Activated CD8-positive, alpha-beta memory T cell treated with anti-CD3 and anti-CD28 coated beads, Interleukin-2, amount 50 U/mL, for 24 hours (primary cell): ENCODE measurements around the gene LCN12.

Experiments
- DNase-seq: peaks from one replicate; pipeline ENCODE4 v3.0.0-alpha.2; 2020; ENCODE audit errors: extremely low read depth

The LCN12 gene

DNA sequence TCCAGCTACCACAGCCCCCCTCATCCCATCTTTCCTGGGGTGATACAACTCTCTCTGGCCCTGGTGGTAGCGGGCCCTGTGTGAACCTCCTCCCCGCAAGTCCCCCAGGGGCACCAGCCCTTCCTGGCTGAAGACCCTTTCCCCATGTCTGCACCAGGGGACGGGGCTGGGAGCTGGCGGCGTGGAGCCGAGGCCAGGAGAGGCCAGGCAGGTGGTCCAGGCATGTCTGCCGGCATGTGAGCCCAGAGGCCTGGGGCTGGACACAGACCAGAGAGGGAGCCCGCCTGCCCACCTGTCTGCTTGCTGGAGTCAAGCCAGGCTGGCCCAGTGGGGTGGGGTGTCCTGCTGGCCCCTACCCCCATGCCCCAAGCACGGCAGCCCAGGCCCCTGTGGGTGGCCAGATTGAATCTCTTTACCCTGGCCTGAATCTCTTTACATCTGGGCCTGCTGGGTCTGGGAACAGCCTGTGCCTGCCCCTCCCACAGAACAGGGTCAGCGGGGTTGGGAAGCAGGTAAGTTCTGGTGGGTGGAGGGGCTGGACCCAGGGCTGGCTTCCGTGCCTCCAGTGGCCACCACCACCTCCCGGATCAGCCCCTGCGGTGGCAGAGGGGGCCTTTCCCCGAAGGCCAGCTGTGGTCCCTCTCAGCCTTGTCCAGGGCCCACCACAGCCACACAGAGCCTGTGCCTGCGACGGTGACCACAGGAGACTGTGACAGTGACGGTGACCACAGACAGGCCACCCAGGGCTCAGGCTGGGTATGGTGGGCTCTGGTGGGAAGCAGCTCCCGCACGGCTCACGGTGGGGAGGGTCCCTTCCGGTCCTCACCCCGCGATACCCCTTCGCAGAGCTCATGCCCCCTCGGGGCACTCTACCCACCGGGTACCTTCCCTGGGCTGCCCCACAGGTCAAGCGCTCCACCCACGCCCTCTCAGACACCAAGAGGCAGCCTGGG is 7.1 kb downstream of the LCN12 start:
- no peak for DNase-seq

DNA sequence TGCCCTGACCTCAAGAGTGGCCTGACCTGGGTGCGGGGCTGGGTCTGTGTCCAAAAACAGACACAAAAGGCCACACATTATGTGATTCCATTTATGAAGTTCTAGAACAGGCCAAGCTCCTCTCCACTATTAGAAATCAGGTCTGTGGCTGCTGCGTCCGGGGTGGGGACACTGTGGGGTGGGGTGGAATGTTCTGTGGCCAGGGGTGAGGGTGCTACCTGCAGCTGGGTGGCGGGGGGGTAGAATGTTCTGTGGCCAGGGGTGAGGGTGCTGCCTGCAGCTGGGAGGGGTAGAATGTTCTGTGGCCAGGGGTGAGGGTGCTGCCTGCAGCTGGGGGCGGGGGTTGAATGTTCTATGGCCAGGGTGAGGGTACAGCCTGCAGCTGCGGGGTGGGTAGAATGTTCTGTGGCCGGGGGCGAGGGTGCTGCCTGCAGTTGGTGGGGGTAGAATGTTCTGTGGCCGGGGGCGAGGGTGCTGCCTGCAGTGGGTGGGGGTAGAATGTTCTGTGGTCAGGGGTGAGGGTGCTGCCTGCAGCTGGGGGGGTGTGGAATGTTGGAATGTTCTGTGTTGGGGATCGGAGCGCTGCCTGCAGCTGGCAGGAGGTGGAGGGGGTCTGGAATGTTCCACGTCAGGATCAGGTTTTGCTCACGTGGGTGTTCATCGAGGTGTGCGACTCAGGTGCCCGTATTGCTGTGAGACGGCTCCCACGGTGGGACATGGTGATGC is 8.3 kb downstream of the LCN12 start:
- DNase-seq: no peak

- DNase-seq: no peak
Measured at GRCh38 chr9:136960938-136961275, 8.8 kb downstream of the LCN12 start.

GRCh38 chr9:136961279-136962065 is 9.4 kb downstream of the LCN12 start:
- DNase-seq: no peak

- DNase-seq: no peak
Measured at GRCh38 chr9:136962163-136962562, 10.1 kb downstream of the LCN12 start.

DNA sequence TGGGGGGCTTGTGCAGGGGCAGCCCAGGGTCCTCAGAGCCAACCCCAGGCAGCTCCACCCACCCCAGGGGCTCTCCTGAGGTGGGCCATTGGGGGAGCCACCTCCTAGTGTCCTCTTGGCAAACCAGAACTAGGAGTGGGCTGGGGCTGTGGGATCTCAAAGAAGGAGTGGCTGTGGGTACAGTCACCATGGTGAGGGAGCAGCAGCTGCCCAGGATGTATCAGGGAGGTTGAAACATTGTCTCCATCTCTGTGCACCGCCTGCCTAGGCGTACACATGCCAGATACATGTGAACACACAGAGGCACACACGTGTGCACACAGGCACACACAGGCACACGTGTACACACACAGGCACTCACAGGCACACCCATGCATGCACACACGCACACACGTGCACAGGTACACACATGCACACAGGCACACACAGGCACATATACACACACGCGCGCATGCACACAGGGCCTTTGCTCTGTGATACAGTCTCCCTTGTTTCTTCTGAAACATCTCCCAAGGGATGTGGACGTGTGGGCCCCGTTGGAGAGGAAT is 10.7 kb downstream of the LCN12 start:
- DNase-seq: no peak

GRCh38 chr9:136963341-136963740 is 11.3 kb downstream of the LCN12 start:
- no peak for DNase-seq

- DNase-seq: no peak
Measured at GRCh38 chr9:136963751-136964150, 11.7 kb downstream of the LCN12 start.

DNA sequence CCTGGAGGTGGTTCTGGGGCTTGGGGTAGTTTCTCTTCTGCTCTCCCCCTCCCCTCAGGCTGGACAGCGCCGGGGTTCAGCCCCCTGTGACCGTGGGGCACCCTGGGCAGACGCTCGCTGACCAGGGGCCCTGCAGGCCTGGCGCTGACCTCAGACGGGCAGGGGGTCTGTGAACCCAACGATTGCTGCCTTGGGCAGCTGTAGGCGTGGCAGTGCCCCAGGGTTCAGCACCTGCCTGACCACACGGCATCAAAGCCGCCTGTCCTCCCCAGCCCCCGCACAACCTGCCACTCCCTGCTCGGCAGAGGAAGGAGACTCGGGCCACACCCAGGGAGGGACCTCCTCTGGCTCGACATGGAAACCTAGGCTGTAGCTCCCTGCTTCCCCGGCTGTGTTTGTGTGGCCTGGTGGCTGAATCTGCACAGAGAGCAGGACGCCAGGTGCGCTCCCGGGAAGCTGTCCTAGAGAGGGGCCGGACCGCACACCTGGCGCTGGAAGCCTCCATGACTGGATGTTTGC is 12.2 kb downstream of the LCN12 start:
- DNase-seq: no peak

DNA sequence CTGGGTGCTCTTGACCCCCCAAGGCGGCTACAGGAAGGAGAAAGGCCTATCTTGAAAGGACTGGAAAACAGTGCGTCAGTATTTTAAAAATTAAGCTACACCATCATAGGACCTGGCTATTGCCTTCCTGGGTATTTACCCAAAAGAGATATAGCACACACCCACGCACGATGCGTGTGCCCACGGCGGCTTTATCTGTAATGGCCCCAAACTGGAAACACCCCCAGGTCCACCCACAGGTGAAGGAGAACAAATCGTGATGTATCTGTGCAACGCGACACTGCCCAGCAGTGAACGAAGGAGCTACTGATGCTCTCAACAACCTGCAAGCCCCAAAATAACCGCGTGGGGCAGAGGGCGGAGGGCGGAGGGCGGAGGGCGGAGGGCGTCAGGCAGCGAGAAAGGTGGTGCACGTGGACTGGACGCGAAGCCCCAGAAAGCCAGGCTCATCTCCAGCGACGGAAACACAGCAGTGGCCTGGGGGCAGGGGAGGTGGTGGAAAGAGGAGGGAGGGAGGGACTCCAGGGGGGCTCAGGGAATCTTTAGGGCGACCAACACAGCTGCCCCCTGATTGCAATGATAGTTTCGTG is 12.9 kb downstream of the LCN12 start:
- no peak for DNase-seq

DNA sequence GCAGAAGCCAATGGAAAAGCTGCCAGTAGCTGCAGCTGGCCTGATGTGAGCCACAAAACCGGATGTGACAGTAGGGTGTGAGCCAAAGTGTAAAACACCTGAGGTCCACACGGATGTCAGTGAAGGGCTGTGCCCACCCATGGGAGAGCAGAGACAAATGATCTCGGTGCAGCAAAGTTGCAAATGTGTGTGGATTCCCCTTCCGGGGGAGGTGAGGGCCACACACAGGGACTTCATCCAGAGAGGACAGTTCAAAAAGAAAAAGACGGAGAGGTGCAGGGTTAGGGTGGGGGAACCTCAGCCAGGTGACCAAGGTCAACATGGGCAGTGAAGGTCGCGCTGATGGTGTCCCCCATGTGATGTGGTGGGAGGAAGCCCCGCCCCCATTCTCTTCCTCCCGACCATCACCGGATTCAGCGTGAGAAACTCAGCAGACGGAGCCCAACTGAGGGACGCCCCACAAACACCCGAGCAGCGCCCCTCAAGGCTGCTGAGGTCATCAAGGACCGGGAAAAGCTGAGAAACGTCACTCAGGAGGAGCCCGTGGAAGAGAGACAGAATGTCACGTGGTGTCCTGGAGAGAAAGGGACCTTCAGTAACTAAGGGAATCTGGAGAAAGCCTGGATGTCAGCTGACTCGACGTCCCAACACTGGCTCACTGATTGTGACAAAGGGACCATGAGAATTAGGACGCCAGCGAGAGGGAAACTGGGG is 13.9 kb downstream of the LCN12 start:
- no peak for DNase-seq

- DNase-seq: no peak
Measured at GRCh38 chr9:136968333-136969127, 16.5 kb downstream of the LCN12 start.

GRCh38 chr9:136969150-136969549 is 17.1 kb downstream of the LCN12 start:
- no peak for DNase-seq

GRCh38 chr9:136969774-136970173 is 17.7 kb downstream of the LCN12 start:
- no peak for DNase-seq

- DNase-seq: no peak
Measured at GRCh38 chr9:136970361-136970760, 18.3 kb downstream of the LCN12 start.

DNA sequence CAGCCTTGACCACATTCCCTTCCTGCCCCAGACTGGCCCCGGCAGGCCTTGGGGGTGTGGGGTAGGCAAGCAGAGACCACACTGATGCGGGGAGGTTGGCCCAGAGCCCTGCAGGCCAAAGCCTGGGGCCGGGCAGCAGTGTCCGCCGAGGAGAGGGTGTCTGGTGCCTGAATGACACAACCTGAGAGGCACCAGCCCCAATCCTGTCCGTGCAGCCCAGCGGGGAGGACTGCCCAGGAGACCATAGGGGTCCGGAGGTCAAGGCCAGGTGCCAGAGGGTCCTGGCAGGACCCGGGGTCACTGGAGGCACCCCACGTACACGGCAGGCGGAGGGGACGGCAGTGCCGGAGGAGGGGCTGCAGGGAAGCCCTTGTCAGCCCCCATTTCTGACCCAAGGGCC is 19.7 kb downstream of the LCN12 start:
- DNase-seq: no peak

DNA sequence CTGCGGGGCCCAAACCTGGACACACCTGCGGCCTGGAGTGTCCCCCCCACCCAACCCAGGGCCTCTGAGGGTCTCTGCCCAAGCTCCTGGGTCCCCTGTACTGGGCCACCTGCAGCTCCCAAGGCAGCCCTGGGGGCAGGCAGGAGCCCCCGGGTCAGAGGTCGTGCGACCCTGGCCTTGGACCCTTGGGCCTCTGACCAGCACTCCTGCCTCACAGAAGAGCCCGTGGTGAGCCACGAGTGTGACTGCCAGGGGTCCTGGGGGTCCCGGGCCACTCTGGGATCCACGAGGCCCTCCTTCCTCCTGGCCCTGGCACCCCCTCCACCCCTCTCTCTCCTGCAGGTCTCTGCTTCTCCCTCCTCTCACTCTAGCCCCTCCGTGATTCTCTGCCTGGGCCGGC is 20.3 kb downstream of the LCN12 start:
- no peak for DNase-seq

DNA sequence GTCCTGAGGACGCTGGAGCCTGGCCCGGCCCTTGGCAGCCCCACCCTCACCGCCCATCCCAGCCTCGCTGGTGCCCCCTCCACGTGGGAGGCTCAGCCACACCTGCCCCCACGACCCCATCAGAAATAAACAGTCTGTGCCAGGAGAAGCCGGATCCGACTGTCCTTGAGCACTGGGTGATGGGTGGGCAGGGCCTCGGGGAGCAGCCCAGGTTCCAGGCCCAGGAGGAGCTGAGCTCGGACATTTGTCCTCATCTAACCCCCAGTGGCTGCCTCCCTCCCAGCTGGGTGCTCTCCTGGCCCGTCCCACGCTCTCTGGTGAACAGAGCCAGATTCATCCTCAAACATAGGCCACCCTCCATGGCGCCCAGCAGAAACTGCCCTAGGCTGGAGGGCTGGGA is 20.7 kb downstream of the LCN12 start:
- DNase-seq: no peak

GRCh38 chr9:136973618-136974617 is 21.8 kb downstream of the LCN12 start:
- no peak for DNase-seq
